DND-41 (cell line): ENCODE measurements around the gene UGT8.

Source experiments
- EZH2 ChIP-seq: IDR thresholded peaks from 3 replicates; pipeline ENCODE4 v1.6.1; 2012; ENCODE audit warnings: borderline replicate concordance, low read depth, mild to moderate bottlenecking, moderate library complexity, low read length, inconsistent platforms; ENCODE audit not compliant: severe bottlenecking
- TF ChIP-seq, protein P1 (sequence below): IDR thresholded peaks from 2 replicates; pipeline ENCODE4 v1.5.1; 2012; ENCODE audit warnings: borderline replicate concordance, low read length, moderate library complexity, mild to moderate bottlenecking; ENCODE audit not compliant: poor library complexity, severe bottlenecking; ENCODE audit errors: extremely low read depth

DNA sequence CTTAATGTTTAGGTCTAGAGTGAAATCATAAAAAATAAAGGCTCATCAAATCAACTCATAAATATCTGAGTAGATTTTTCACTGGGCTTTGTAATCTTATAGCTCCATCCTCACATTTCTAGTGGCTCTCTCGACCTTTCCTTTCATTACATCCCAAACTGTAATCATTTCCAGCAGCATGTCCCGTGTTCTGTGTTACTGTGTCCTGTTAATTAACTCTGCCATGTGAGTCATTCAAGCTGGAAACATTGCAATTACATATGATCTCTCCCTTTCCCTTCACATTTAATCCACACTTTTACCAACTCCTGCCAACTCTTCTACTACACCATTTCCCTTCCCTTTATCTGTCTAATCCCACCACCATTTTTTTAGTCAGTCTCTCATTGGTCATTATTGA, 75.5 kb downstream of the UGT8 start:
- TF ChIP-seq, protein P1, sequence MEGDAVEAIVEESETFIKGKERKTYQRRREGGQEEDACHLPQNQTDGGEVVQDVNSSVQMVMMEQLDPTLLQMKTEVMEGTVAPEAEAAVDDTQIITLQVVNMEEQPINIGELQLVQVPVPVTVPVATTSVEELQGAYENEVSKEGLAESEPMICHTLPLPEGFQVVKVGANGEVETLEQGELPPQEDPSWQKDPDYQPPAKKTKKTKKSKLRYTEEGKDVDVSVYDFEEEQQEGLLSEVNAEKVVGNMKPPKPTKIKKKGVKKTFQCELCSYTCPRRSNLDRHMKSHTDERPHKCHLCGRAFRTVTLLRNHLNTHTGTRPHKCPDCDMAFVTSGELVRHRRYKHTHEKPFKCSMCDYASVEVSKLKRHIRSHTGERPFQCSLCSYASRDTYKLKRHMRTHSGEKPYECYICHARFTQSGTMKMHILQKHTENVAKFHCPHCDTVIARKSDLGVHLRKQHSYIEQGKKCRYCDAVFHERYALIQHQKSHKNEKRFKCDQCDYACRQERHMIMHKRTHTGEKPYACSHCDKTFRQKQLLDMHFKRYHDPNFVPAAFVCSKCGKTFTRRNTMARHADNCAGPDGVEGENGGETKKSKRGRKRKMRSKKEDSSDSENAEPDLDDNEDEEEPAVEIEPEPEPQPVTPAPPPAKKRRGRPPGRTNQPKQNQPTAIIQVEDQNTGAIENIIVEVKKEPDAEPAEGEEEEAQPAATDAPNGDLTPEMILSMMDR = no peak
- no peak for TF ChIP-seq EZH2
